GM12801 (cell line): Measurements from ENCODE around the gene MUC5B.

Experiments
- CTCF ChIP-seq: IDR thresholded peaks from one replicate; pipeline ENCODE4 v1.5.1; 2011; ENCODE audit warnings: control low read depth; ENCODE audit not compliant: insufficient read length; ENCODE audit errors: extremely low read depth

MUC5B gene

GRCh38 chr11:1274501-1274900 lies 51.6 kb downstream of the MUC5B start:
- TF ChIP-seq CTCF: no peak

GRCh38 chr11:1275021-1275420 lies 52.2 kb downstream of the MUC5B start:
- no peak for TF ChIP-seq CTCF

GRCh38 chr11:1276041-1276790 lies 53.4 kb downstream of the MUC5B start:
- no peak for TF ChIP-seq CTCF

GRCh38 chr11:1276866-1277615 lies 54.2 kb downstream of the MUC5B start:
- TF ChIP-seq CTCF: no peak

GRCh38 chr11:1277936-1278512 lies 55.2 kb downstream of the MUC5B start:
- no peak for TF ChIP-seq CTCF

GRCh38 chr11:1278766-1279673 lies 56.2 kb downstream of the MUC5B start:
- TF ChIP-seq CTCF: no peak

GRCh38 chr11:1279674-1280055 lies 56.8 kb downstream of the MUC5B start:
- TF ChIP-seq CTCF: no peak
